MG63 (cell line): ENCODE results near the gene MDP1. TPM values are rescaled to one million over a fixed set of nuclear protein-coding genes. Genes with fewer than 3 reads are reported as not detected.

ENCODE experiments used
- DNase-seq: peaks from one replicate; pipeline ENCODE4 v3.0.0-alpha.2; 2020
- H3K27me3 ChIP-seq: fragments of 250-450 bp; sonication (Bioruptor Pico); 2 replicates; pipeline ENCODE4 v1.5.1; 2020; ENCODE audit warnings: mild to moderate bottlenecking, moderate library complexity
- H3K36me3 ChIP-seq: fragments of 250-450 bp; sonication (Bioruptor Pico); 2 replicates; pipeline ENCODE4 v1.5.1; 2020; ENCODE audit warnings: mild to moderate bottlenecking, moderate library complexity
- H3K4me3 ChIP-seq: fragments of 250-450 bp; sonication (Bioruptor Pico); 2 replicates; pipeline ENCODE4 v1.5.1; 2020; ENCODE audit warnings: mild to moderate bottlenecking, moderate library complexity
- H3K9me3 ChIP-seq: fragments of 250-450 bp; sonication (Bioruptor Pico); 2 replicates; pipeline ENCODE4 v1.5.1; 2020; ENCODE audit warnings: mild to moderate bottlenecking, moderate library complexity
- total RNA-seq: library from RNA; depleted of rRNA; stranded (reverse); fragments of >200 nt; shearing (Covaris generic); gene quantifications from 2 replicates; pipeline ENCODE4 v1.2.3, GENCODE V29; 2014; ENCODE audit warnings: low replicate concordance

MDP1 gene
- total RNA-seq, 1 experiment from 2014 or later = 4.5 TPM

GRCh38 chr14:24181371-24182077, 34.3 kb downstream of the MDP1 start:
- peaks cover 29% of the 10 kb centered on the region for H3K36me3 ChIP-seq
- H3K9me3 ChIP-seq = no peaks in the 10 kb centered on the region
- no peak for DNase-seq
- H3K4me3 ChIP-seq = no peak overlapping the region
- H3K27me3 ChIP-seq = no peaks in the 10 kb centered on the region

- H3K36me3 ChIP-seq = peaks cover 18% of the 10 kb centered on the region
These were observed 35.7 kb downstream of the MDP1 start for GRCh38 chr14:24179961-24180796.

GRCh38 chr14:24179294-24179960, 36.4 kb downstream of the MDP1 start:
- peaks cover 12% of the 10 kb centered on the region for H3K36me3 ChIP-seq
- no peak for DNase-seq
- H3K27me3 ChIP-seq = no peaks in the 10 kb centered on the region
- no peaks in the 10 kb centered on the region for H3K9me3 ChIP-seq
- H3K4me3 ChIP-seq = no peak overlapping the region

More at GRCh38 chr14:24179961-24180796, 35.7 kb downstream of the MDP1 start:
- H3K4me3 ChIP-seq = no peak overlapping the region
- H3K9me3 ChIP-seq = no peaks in the 10 kb centered on the region
- no peaks in the 10 kb centered on the region for H3K27me3 ChIP-seq
- peak; percentile 21 for DNase-seq

- H3K36me3 ChIP-seq = peaks cover 9% of the 10 kb centered on the region
- no peaks in the 10 kb centered on the region for H3K27me3 ChIP-seq
- H3K4me3 ChIP-seq = no peak overlapping the region
- no peak for DNase-seq
- H3K9me3 ChIP-seq = no peaks in the 10 kb centered on the region
These were observed 37.3 kb downstream of the MDP1 start for GRCh38 chr14:24178399-24179178.

GRCh38 chr14:24177891-24178290, 38.0 kb downstream of the MDP1 start:
- Histone ChIP-seq H3K27me3 (no peaks in the 10 kb centered on the region), H3K9me3 (no peaks in the 10 kb centered on the region), H3K36me3 (peaks cover 9% of the 10 kb centered on the region), H3K4me3 (no peak overlapping the region)
- no peak for DNase-seq

GRCh38 chr14:24177041-24177825, 38.6 kb downstream of the MDP1 start:
- Histone ChIP-seq H3K27me3 (no peaks in the 10 kb centered on the region), H3K36me3 (peaks cover 9% of the 10 kb centered on the region), H3K9me3 (no peaks in the 10 kb centered on the region), H3K4me3 (no peak overlapping the region)
- no peak for DNase-seq

- no peak for DNase-seq
- peaks cover 9% of the 10 kb centered on the region for H3K36me3 ChIP-seq
- H3K9me3 ChIP-seq = no peaks in the 10 kb centered on the region
- no peak overlapping the region for H3K4me3 ChIP-seq
- no peaks in the 10 kb centered on the region for H3K27me3 ChIP-seq
These were observed 39.3 kb downstream of the MDP1 start for GRCh38 chr14:24176599-24176998.

GRCh38 chr14:24172871-24173281, 43.0 kb downstream of the MDP1 start:
- H3K4me3 ChIP-seq = no peak overlapping the region
- no peaks in the 10 kb centered on the region for H3K27me3 ChIP-seq
- no peaks in the 10 kb centered on the region for H3K36me3 ChIP-seq
- no peak for DNase-seq
- H3K9me3 ChIP-seq = no peaks in the 10 kb centered on the region

GRCh38 chr14:24172261-24172860, 43.5 kb downstream of the MDP1 start:
- Histone ChIP-seq H3K4me3 (no peak overlapping the region), H3K27me3 (no peaks in the 10 kb centered on the region), H3K36me3 (0 out of 2 replicates have a peak, but pooled peaks cover 3% of the 10 kb centered on the region), H3K9me3 (no peaks in the 10 kb centered on the region)
- DNase-seq = no peak

GRCh38 chr14:24171422-24172260, 44.2 kb downstream of the MDP1 start, which contains the start of gene REC8:
TSS of gene REC8 (plus strand) at chr14:24172080. CDS start at chr14:24172553, 473 bp downstream.
- Histone ChIP-seq H3K4me3 (no peak within 1 kb of the TSS), H3K9me3 (no peaks in the 10 kb centered on the region), H3K36me3 (0 out of 2 replicates have a peak, but pooled peaks cover 3% of the 10 kb centered on the region)

GRCh38 chr14:24167469-24168114, 48.3 kb downstream of the MDP1 start:
- Histone ChIP-seq H3K9me3 (no peaks in the 10 kb centered on the region), H3K4me3 (no peak overlapping the region), H3K27me3 (no peaks in the 10 kb centered on the region), H3K36me3 (peaks cover 15% of the 10 kb centered on the region)
- no peak for DNase-seq

More at GRCh38 chr14:24171422-24172260, 44.2 kb downstream of the MDP1 start, which contains the start of gene REC8:
- H3K27me3 ChIP-seq = no peaks in the 10 kb centered on the region
- no peak for DNase-seq

GRCh38 chr14:24165785-24166184, 50.1 kb downstream of the MDP1 start:
- H3K4me3 ChIP-seq = no peak overlapping the region
- no peaks in the 10 kb centered on the region for H3K9me3 ChIP-seq
- DNase-seq = no peak
- no peaks in the 10 kb centered on the region for H3K27me3 ChIP-seq
- peaks cover 22% of the 10 kb centered on the region for H3K36me3 ChIP-seq

GRCh38 chr14:24164518-24164991, 51.3 kb downstream of the MDP1 start:
- DNase-seq = no peak
- Histone ChIP-seq H3K9me3 (no peaks in the 10 kb centered on the region), H3K4me3 (no peak overlapping the region), H3K27me3 (no peaks in the 10 kb centered on the region), H3K36me3 (peaks cover 28% of the 10 kb centered on the region)
